ENCODE data around the gene TMEM179. TPM values are rescaled to one million over a fixed set of nuclear protein-coding genes. Genes with fewer than 3 reads are reported as not detected.

Gene TMEM179
- polyA plus RNA-seq, 1 donor from 2014 or later: 20.3 TPM

GRCh38 chr14:104555430-104556255, 48.9 kb downstream of the TMEM179 start:
- no peaks in the 10 kb centered on the region for H3K79me2 ChIP-seq (replicated peaks; ENCODE audit: insufficient read depth, low read length)
- H3K27ac ChIP-seq (ENCODE audit: low read length): no peak overlapping the region
- no peaks in the 10 kb centered on the region for H3K36me3 ChIP-seq (ENCODE audit: insufficient read depth, low read length)
- H3K9me2 ChIP-seq (ENCODE audit: insufficient read depth, low read length): no peaks in the 10 kb centered on the region
- H3K9me3 ChIP-seq (ENCODE audit: low read length): no peaks in the 10 kb centered on the region
- no peaks in the 10 kb centered on the region for H4K20me1 ChIP-seq (ENCODE audit: insufficient read depth)
- no peaks in the 10 kb centered on the region for H3K27me3 ChIP-seq (ENCODE audit: insufficient read depth, low read depth, low read length)
- no peak overlapping the region for H3K4me2 ChIP-seq (ENCODE audit: low read length)
- H3F3A ChIP-seq (ENCODE audit: insufficient read depth, low read length, poor library complexity, severe bottlenecking): no peaks in the 10 kb centered on the region
- H2AFZ ChIP-seq (ENCODE audit: low read depth, low read length): no peak overlapping the region
- TF ChIP-seq SMC3 (conservative IDR thresholded peaks at IDR 0.05; ENCODE audit: poor library complexity) (no peak), POLR2AphosphoS5 (IDR thresholded peaks at IDR 0.05) (no peak), RAD21 (conservative IDR thresholded peaks at IDR 0.05) (no peak), MXI1 (conservative IDR thresholded peaks at IDR 0.05; ENCODE audit: poor library complexity, severe bottlenecking) (no peak)
- H3K4me3 ChIP-seq (ENCODE audit: low read length): no peak overlapping the region
- peak overlapping the region; percentile 1 for H3K9ac ChIP-seq (ENCODE audit: low read length)

GRCh38 chr14:104554608-104555429, 49.8 kb downstream of the TMEM179 start:
- Histone ChIP-seq H3F3A (ENCODE audit: insufficient read depth, low read length, poor library complexity, severe bottlenecking) (no peaks in the 10 kb centered on the region), H4K20me1 (ENCODE audit: insufficient read depth) (no peaks in the 10 kb centered on the region), H3K4me3 (ENCODE audit: low read length) (no peak overlapping the region), H3K27ac (ENCODE audit: low read length) (no peak overlapping the region), H2AFZ (ENCODE audit: low read depth, low read length) (no peak overlapping the region), H3K4me2 (ENCODE audit: low read length) (no peak overlapping the region), H3K9me3 (ENCODE audit: low read length) (no peaks in the 10 kb centered on the region), H3K36me3 (ENCODE audit: insufficient read depth, low read length) (no peaks in the 10 kb centered on the region), H3K27me3 (ENCODE audit: insufficient read depth, low read depth, low read length) (no peaks in the 10 kb centered on the region), H3K79me2 (replicated peaks; ENCODE audit: insufficient read depth, low read length) (no peaks in the 10 kb centered on the region), H3K9me2 (ENCODE audit: insufficient read depth, low read length) (no peaks in the 10 kb centered on the region), H3K9ac (ENCODE audit: low read length) (peak overlapping the region; percentile 1)
- TF ChIP-seq REST (IDR thresholded peaks at IDR 0.05; ENCODE audit: borderline replicate concordance) (no peak), SMC3 (conservative IDR thresholded peaks at IDR 0.05; ENCODE audit: poor library complexity) (no peak), RAD21 (conservative IDR thresholded peaks at IDR 0.05) (no peak), MXI1 (conservative IDR thresholded peaks at IDR 0.05; ENCODE audit: poor library complexity, severe bottlenecking) (no peak), TAF1 (IDR thresholded peaks at IDR 0.05; ENCODE audit: low read depth) (no peak), POLR2AphosphoS5 (IDR thresholded peaks at IDR 0.05) (no peak), EZH2 (IDR thresholded peaks at IDR 0.05; ENCODE audit: borderline replicate concordance, insufficient read depth, low read length, poor library complexity, severe bottlenecking) (no peak)

GRCh38 chr14:104554088-104554607, 50.4 kb downstream of the TMEM179 start:
- H3K36me3 ChIP-seq (ENCODE audit: insufficient read depth, low read length): no peaks in the 10 kb centered on the region
- TF ChIP-seq POLR2AphosphoS5 (IDR thresholded peaks at IDR 0.05) (no peak), REST (IDR thresholded peaks at IDR 0.05; ENCODE audit: borderline replicate concordance) (no peak)
- no peak overlapping the region for H3K27ac ChIP-seq (ENCODE audit: low read length)
- no peaks in the 10 kb centered on the region for H3K9me2 ChIP-seq (ENCODE audit: insufficient read depth, low read length)
- no peak overlapping the region for H3K4me3 ChIP-seq (ENCODE audit: low read length)
- H2AFZ ChIP-seq (ENCODE audit: low read depth, low read length): no peak overlapping the region
- H3F3A ChIP-seq (ENCODE audit: insufficient read depth, low read length, poor library complexity, severe bottlenecking): no peaks in the 10 kb centered on the region
- no peaks in the 10 kb centered on the region for H3K79me2 ChIP-seq (replicated peaks; ENCODE audit: insufficient read depth, low read length)
- no peak overlapping the region for H3K4me2 ChIP-seq (ENCODE audit: low read length)
- no peaks in the 10 kb centered on the region for H3K9me3 ChIP-seq (ENCODE audit: low read length)
- H4K20me1 ChIP-seq (ENCODE audit: insufficient read depth): no peaks in the 10 kb centered on the region
- no peaks in the 10 kb centered on the region for H3K27me3 ChIP-seq (ENCODE audit: insufficient read depth, low read depth, low read length)
- no peak overlapping the region for H3K9ac ChIP-seq (ENCODE audit: low read length)

All from neural cell (in vitro differentiated cells).